Hindlimb muscle (tissue), 1 donor: ENCODE measurements around the gene CD79B. TPM values are rescaled to one million over a fixed set of nuclear protein-coding genes. Genes with fewer than 3 reads are reported as not detected.
A peak's percentile ranks its signal among the peaks of the same experiment; 100 is the strongest.

Source experiments
- DNase-seq: peaks from one replicate; pipeline ENCODE4 v3.0.0-alpha.2; 2013
- polyA plus RNA-seq: library from polyadenylated mRNA; unstranded; fragments of 120-200 nt; gene quantifications from one replicate; pipeline ENCODE4 v1.2.1, GENCODE V29; 2013; ENCODE audit not compliant: insufficient read length

CD79B gene
- polyA plus RNA-seq = 4.4 TPM

DNA sequence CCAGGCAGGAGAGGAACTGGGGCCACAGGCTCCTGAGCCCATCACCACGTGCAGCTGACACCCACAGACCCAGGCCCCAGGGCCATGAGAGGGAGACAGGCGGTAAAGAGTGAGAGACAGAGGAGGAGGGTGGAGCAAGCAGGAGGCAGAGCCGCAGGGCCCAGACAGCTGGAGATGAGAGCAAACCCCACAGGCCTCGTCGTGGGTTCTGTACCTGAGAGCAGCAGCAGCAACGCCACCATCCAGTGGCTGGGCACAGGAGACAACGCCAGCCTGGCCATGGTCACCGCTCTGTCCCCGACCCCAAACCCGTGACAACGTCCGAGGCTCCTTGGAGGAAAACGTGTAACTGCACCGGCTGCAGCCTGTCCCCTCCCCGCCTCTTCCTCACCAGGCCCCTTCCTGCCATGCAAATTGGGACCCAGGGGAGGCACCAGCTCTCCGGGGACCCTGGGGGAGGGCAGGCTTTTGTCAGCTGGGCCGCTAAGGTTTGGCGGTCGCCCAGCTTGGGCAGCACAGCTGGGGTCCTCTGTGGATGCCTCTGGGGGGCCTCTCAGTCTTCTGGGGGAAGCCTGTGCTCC is at the start of gene CD79B:
Gene CD79B (minus strand): TSS at position 351 of the 581 bp plus-strand sequence. CDS start 70 bp downstream, at position 281.
- no peak for DNase-seq

GRCh38 chr17:63978272-63979200 is 46.4 kb upstream of the CD79B start:
- no peak for DNase-seq

- no peak for DNase-seq
Observed at GRCh38 chr17:63976702-63977101, 44.6 kb upstream of the CD79B start.

DNA sequence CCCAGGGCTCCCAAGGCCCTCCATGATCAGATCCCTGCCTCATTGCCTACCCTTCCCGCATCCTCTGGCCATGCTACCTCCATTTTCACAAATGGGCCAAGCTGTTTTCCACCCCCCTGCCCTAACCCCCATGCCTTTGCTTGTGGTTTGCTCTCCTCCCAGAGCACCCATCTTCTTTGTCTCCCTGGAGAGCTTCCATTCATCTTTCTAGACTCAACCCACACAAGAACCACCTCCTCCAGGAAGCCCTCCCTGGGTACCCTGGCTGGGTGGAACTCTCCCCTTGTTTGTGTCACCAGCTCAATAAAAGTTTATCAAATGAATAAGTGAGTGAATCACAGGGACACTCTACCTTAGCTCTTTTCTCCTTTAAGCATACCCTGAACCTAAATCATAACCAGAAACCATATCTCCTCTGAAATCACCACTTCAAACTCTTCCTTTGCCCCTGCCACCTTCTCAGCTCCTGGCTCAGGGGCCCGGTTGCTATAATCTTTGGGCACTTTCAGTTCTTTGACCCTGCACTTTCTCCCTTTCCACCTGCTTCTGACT is 43.5 kb upstream of the CD79B start:
- no peak for DNase-seq

- no peak for DNase-seq
Observed at GRCh38 chr17:63974594-63975192, 42.6 kb upstream of the CD79B start.

DNA sequence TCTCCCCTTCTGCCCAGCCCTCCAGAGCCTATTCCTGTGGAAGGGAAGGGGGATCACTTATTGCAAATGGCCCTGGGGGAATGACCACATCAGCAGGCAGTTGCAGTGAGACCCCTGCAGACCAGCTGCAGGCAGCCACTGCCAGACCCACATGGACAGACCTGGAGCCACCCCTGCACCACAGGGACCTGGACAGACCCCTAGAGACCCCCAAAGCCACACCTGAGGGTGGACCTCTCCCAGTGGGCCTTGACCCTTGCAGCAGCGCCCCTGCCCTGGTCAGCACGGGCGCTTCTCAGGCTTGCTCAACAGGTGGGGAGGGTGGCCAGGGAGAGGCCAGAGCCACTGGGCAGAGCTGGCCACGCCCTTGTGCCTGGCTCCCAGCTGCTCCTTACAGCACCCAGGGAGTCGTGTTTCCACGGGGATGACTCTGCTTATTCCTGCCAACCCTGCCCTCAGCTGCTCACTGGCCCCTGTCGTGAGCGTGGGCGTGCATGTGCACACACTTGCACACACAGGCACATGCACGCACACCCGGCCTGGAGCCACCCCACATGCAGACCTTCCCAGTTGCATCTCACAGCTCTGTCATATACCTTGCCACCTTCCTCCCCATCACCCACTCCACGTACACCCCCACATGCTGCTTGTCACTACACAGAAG is 41.9 kb upstream of the CD79B start:
- no peak for DNase-seq

GRCh38 chr17:63973247-63973646 is 41.1 kb upstream of the CD79B start:
- no peak for DNase-seq

DNA sequence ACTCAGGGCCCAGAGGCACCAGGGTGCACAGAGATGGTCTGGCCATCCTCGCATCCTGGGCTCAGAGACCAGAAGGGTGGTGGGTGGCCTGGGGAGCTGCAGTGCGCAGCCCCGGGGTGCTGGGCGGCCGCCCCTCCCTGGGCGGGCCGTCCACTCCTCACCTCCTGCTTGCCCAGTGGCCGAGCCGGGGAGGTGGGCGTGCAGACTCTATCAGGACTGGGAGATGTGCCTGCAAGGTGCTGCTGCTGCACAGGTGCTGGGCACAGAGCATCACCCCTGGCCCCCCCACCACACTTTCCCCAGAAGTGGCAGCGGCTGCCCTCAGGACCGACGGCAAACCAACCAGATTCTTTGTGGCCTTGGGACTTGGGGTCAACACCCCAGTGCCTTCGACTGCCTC is 40.7 kb upstream of the CD79B start, which contains the start of gene SCN4A:
Gene SCN4A (minus strand): TSS at position 123 of the 400 bp plus-strand sequence. CDS start 77 bp downstream, at position 46.
- DNase-seq = no peak

GRCh38 chr17:63969278-63969677 is 37.1 kb upstream of the CD79B start:
- DNase-seq = no peak

DNA sequence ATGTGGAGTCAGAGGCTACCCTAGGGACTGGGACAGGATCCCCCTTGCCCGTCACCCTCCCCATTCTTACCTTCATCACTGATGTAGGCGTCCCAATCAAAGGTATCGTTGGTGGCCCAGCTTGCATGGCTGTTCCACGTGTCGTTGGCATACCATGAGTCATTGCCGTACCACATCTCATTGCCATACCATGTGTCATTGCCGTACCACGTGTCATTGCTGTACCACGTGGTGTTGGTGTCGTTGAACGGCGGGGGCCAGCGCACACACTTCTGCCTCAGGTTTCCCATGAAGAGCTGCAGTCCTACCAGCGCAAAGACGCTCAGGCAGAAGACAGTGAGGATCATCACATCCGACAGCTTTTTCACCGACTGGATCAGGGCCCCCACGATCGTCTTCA is 35.8 kb upstream of the CD79B start:
- no peak for DNase-seq

DNA sequence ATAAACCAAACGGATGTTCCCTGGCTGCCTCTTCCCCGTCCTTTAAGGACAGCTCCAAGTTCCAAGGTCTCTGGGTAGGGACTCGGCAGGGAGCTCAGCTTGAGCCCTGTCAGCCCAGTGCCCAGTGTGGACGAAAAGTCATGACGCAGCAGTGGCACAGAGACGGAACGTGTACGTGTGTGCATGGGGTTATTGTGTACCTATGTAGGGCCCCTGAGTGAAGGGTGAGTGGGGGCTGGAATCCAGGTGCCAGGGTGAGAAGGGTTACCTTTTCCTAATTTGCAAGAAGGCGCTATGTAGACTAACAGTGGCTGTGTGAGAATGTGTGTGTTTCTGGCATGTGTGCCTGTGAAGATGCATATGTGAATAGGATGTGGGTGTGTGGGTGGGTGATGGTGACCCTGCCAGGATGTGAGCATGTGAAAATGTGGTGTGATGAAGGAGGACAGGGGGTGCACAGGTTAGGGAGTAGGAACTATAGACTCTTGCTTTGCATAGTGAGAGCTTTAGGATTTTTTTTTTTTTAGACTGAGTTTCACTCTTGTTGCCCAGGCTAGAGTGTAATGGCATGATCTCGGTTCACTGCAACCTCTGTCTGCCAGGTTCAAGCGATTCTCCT is 34.6 kb upstream of the CD79B start:
- no peak for DNase-seq

- DNase-seq = no peak
Observed at GRCh38 chr17:63963123-63963522, 31.0 kb upstream of the CD79B start.

DNA sequence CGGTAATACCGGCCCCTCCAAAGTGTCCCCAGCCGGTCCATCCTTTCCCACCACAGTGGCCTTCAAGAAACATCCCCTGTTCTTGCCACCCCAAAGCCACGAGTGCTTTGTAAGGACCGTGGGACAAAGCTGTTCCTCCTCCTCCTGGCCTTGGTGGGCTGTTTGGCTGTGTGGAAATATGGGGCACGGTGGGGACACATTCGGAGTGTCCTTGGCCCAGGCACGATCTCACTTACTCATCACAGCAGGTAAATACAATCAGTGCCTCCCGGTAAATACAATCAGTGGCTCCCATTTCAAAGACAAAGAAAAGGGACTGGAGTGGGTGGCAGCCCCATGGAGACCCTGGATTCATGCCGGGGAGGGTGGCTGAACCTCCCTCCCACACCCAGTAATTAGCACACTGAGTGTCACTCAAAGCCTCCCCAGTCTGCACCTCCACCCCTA is 30.2 kb upstream of the CD79B start:
- DNase-seq = no peak

DNA sequence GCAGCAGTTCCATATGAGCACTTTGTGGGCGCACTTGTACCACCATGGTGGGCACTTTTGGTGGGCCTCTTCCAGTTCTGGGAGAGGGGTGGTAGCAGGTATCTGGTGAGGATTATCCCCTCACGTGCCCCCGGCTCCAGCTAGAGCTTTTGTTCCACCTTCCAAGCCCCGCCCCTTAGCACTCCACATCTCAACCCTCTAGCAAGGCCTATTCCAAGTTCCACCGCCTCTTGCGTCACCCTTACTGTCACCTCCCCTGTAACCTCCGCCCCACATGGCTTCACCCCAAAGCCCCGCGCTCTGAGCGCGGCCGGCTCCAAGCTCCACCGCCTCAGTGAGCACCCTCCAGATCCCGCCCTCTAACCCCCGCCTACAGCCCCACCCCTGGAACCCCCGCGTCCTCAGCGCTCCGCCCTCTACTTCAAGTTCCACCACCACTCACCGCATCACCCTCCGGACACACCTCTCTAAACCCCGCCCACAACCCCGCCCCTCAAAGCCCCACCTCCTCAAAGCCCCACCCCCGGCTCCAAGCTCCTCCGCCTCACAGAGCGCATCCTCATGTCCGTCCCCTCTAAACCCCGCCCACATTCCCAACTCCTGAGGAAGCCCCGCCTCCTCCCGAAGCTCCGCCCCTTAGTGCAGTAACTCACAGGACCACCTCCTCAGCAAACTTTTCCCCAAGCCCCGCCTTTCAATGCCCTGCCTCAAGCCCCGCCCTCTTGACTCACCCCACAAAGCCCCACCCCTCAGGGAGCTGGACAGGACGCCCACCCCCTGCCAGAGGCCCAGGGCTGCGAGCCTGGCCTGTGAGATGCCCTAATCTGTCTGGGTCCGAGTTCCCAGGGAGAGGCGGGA is 29.5 kb upstream of the CD79B start:
- DNase-seq = no peak

DNA sequence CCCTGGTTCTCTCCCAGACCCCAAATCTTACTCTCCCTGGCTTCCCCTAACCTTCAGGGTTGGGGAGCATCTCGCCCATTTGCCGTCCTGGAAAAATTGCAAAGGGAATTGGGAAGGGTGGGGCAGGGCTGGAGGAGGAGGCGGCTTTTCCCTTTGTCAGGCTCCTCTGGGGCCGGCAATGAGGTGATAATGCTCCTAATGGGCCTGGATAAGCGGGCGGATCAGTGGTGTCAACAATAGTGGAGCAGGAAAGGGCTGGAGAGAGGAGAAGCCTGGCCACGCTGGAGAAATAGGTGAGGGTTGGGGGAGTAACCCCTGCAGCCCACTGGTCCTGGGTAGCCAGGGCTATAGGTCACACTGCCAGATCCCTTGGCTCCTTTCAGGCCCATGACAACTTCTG is 28.3 kb upstream of the CD79B start:
- DNase-seq = no peak

DNA sequence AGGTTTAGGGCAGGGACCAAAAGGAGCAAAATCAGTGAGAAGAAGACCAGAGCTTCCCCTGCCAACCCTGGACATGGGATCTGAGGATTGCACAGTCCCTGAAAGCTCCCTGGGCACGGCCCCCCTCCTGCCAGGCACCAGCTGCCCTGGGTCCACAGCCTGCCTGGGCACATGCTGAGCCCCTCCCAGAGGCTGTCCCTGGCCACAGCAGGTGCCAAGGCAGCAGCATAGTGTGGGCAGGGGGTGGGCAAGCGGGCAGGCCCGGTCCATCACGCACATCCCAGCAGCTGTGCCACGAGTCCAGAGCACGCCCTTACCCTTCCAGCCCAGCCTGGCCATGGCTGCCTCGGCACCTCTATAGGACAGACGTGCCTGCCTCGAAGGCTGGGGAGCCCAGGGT is 27.9 kb upstream of the CD79B start:
- DNase-seq = peak; percentile 43

DNA sequence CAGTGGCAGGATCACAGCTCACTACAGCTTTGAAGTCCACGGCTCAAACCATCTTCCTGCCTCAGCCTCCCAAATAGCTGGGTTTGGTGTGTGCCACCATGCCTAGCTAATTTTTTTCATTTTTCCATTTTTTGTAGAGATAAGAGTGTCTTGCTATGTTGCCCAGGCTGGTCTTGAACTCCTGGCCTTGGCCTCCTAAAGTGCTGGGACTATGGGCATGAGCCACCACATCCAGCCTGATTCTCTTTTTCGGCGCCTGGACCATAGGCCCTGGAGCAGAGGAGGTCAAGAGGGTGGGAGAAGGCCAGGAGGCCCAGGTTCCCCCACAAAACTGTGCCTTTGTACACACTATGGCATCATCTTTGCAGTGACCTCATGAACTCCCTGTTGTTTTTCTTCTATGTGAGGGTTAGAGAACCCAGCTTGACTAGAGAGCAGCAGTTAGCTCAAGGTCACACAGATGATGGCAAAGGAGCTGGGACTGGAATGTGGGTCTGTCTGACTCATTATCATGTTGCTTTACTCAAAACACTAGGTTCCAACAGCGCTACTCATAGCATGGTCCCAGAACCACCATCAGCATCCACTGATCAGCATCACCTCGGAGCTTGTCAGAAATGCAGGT is 24.3 kb upstream of the CD79B start:
- no peak for DNase-seq

GRCh38 chr17:63955791-63956190 is 23.7 kb upstream of the CD79B start:
- DNase-seq = no peak

GRCh38 chr17:63955232-63955631 is 23.1 kb upstream of the CD79B start:
- no peak for DNase-seq

DNA sequence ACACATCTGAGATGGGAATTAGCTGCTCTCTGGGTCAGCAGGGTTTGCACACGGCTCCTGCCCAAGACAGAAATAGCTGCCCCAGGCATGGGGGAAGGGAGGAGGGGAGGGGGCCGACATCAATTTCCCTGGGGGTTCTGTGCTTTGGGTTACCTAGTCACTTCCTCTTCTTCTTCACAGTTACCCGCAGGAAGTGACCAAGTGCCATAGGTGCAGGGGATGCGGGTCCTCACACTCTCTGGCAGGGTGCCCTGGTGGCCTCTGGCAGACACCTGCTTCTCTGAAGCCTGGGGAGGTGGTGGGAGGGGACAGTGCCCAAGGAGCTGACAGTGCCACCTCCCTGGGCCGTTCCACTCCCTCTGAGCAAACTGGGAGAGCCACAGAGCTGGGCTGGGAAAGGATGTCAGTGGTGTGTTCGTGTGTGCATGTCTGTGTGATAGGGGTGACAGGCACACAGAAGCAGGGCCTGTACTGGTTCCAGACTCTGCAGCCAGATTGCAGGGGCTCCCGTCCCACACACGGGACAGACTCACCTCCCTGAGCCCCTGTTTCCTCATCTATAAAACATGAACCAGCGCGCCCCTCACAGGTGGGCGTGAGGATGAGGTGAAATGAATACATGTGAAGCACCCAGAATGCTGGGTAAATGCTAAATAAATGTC is 22.4 kb upstream of the CD79B start:
- DNase-seq = no peak
